Ramos (cell line): ENCODE results near the gene PIGT.

Experiments used
- in situ Hi-C: fragments of 300-500 bp; cut with MboI; formaldehyde crosslinking; loops from one replicate; pipeline ENCODE4 v1.14.3; 2022; ENCODE audit warnings: low sequenced_read_pairs; ENCODE audit not compliant: unreplicated experiment

The PIGT gene

DNA sequence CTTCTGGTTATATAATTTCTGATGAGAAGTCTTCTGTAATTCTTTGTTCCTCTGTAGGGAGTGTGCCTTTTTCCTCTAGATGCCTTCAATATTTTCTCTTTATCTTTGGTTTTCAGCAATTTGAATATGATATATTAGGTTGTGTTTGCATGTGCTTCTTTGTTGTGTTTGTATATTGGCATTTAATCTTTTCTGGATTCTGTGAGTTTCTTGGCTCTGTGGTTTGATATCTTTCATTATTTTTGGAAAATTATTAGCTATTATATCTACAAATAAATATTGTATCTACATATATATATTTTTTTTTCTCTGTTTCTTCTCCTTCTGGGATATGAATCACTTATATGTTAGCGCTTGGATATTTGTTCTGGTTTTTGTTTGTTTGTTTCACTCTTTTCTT is 16.9 kb upstream of the PIGT start:
- in situ Hi-C loops: no loop called here

DNA sequence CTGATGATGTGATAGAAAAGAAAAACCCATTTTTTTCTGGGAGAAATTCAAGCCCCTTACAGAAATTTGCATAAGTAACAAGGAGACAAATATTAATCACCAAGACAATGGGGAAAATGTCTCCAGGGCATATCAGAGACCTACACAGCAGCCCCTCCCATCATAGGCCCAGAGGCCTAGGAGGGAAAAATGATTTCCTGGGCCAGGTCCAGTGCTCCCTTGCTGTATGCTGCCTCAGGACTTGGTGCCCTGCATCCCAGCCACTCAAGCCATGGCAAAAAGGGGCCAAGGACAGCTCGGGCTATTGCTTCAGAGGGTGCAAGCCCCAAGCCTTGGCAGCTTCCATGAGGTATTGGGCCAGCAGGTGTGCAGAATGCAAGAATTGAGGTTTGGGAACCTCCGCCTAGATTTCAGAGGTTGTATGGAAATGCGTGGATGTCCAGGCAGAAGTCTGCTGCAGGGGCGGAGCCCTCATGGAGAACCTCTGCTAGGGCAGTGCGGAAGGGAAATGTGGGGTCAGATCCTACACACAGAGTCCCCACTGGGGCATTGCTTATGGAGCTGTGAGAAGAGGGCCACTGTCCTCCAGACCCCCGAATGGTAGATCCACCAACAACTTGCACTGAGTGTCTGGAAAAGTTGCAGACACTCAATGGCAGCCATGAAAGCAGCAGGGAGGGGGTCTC is 15.5 kb upstream of the PIGT start:
- in situ Hi-C loops: no loop called here

DNA sequence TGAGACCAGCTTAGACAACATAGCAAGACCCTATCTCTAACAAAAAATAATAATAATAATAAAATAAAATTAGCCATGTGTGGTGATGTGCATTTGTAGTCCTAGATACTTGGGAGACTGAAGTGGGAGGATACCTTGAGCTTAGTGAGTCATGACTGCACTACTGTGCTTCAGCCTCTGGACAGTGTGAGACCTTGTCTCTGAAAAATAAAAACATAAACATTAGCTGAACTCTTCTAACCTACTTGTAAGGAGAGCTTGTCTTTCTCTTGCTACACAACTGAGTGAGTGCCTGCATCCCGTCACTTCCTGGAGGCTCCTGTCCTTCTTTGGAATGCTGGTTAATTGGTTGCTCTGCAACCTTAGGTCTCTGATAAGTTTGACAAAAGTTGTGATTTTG is 13.0 kb upstream of the PIGT start:
- in situ Hi-C loops: no loop called here

DNA sequence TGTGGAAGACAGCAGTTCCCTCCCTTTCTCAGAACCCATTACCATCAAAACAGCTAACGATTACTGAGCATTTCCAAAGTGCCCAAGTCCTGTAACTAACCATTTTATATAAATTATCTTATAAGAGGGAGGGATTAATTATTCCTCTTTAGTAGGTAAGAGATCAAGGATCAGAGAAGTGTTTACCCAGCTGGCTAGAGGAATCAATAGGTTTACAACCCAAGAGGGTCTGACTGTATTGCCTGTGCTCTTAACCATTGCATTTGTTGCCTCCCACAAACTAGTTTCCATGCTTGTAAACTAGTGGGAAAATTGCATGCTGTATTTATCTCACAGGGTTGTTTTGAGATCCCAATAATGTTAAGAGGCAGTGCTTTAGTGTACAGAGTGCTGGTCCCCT is 11.5 kb upstream of the PIGT start:
- in situ Hi-C loops: no loop called here

DNA sequence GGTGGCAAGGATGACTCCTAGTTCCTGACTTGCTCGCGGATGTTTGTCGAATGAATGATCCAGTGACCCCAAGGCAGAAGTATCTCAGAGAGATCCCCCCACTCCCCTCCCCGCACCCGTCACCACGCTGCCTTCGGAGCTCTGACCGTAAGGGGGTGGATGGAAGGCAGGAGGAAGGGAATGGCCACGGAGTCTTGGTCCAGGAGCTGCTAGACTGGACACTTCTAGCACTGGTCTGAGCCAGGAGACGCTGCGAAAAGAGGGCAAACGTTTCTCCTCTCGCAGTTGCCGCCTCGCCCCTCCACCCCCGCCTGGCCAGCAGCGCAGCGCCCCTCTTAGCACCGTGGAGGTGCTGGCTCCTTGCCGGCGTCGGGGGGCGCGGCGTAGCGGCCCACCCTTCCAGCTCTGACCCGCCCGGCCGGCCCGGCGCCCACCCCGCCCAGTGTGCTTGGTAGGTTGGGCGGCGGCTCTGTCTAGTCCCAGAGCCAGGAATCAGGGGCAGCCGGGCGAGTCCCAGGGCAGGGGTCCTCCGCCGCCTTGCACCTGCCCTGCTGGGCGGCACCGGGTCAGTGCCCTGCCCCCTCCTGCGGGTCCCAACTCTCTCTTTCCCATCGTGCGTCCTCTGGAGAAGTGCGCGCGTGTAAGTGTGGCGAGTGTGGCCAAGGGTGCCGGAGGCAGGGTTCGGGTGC is 10.2 kb upstream of the PIGT start:
- in situ Hi-C loops: no loop called here

DNA sequence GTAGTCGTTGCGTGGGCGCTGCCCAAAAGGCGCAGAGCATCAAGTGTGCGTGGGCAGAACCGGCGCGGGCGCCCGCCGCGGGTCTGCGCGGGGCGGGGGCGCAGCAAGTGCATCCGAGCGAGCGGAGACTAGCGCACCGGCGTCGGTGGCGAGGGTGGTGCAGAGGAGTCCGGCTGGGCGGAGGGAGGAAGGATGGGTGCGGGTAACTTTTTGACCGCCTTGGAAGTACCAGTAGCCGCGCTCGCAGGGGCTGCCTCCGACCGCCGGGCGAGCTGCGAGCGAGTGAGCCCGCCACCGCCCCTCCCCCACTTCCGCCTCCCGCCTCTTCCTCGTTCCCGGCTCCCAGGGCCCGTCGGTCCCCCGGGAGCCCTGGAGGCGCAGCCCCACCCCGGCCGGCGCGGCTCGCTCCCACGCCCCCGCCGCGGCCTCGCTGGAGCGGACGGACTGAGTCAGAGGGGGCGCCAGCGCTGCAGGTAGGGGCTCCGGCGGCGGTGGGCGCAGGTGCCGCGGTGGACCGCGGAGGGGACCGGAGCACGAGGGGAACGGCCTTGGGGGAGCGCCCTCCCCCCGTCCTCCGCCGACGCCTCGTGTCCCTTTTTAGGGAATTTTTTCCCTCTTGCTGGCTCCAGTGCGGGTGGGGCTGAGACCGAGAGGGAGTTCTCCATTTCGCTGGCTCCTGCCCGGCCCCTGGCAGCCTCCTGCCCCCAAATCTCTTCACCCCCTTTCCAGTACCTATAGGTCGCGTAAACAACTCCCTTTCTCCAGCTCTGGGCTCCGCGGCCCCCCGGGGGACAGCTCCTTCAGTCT is 9.5 kb upstream of the PIGT start:
- in situ Hi-C loops: no loop called here

DNA sequence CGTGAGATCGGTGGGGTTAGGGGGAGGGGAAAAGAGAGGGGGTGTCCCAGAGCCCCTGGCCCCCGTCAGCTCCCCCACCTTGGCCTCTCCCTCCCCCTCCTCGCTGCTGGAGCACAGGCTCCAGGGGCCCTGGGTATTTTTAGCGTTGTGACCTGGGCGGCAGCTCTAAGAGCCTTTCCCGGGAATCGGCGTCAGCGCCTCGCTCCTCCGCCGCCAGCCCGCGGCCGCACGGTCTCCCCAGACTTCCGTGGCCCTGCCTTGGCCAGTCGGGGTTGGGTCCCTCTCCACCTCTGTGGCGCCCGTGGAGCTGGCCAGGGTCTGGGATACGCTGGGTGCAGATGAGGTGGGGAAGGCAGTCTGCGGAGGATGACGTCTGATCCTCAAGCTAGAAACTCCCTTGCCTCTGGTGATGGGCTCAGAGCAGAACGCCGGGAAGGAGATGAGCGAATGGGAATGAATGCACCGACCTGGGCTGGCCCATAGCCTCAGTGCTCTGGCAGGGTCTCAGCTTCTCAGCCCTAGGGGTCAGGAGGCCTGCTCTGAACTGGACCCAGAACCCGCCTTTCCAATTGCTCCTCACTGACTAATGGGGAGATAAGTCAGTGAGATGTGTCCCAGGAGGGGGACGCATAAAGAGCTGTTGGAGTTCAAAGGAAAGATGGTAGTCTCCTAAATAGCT is 8.7 kb upstream of the PIGT start:
- in situ Hi-C loops: no loop called here

DNA sequence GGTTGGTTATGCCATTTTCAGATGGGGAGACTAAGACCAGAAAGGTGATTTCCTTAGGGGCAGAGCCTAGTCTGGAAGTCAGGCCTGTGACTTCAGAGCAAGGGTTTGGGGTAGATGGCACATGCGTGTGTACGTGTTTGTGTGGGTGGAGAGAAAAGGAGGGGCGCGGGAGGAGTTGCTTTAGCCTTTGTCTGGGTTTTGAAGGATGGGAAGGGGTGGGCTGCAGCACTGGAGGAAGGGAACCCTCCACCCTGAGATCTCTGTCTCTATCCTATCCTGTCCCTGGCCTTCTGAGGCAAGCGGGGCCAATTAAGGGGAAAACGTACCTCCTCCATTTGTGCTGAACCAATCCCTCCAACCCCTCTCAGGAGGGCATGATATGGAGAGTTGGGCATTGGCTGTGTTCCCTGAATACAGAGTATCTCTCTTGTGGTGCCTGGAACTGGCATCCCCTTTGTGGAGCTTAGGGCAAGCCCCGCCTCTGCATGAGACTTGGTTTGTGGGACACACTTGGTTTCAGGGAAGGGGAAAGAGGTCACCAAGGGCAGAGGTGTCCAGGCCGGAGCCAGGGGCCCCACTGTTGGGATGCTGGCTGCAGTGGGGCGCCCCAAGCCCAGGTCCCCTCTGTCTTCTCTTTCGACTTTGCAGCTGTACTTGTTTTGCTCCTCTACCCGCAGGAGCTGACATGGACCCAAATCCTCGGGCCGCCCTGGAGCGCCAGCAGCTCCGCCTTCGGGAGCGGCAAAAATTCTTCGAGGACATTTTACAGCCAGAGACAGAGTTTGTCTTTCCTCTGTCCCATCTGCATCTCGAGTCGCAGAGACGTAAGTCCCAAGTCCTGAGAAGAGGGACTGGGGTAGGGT is 7.9 kb upstream of the PIGT start, which contains the start of gene DBNDD2:
DBNDD2 (plus strand) TSS at position 507 of the 863 bp plus-strand sequence; CDS start at position 686, 179 bp downstream.
- in situ Hi-C loops: no loop called here

DNA sequence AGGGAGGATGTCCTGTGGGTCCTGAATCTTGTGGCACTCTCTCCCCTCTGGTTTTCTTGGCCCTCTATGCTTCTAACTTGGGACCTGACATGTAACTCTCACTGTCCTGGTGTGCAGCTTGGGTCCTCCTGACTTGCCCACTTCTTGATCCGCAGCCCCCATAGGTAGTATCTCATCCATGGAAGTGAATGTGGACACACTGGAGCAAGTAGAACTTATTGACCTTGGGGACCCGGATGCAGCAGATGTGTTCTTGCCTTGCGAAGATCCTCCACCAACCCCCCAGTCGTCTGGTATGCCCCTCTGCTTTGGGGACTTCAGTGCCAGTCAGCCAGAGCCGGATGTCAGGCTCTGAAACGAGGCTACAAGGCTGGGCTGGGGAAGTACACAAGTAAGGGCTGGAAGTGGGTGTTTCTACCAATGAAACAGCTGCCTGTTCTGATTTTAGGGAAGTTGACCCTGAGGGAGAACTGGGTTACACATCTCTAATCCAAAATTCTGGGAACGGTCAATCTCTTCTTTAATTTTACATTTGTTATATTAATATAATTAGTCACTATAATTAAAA is 7.2 kb upstream of the PIGT start:
- in situ Hi-C loops: no loop called here

DNA sequence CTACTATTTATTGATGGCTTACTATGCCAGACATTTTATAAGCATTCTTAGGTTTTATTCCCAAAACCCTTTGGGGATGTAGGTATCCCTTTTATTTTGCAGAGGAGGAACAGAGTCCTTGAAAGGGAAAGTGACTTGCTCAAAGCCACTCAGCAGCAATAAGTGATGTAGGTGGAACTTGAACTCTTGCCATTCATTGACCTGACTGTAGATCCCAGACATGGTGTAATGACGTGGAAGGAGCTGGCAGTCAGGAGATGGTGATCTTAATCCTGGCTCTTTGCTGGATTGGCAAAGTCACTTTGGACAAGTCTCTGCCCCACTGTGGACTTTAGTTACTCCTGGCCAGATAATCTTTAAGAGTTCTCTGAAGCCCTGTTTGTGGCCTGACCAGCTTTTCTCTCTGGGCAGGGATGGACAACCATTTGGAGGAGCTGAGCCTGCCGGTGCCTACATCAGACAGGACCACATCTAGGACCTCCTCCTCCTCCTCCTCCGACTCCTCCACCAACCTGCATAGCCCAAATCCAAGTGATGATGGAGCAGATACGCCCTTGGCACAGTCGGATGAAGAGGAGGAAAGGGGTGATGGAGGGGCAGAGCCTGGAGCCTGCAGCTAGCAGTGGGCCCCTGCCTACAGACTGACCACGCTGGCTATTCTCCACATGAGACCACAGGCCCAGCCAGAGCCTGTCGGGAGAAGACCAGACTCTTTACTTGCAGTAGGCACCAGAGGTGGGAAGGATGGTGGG is 6.2 kb upstream of the PIGT start:
- in situ Hi-C loops: no loop called here

DNA sequence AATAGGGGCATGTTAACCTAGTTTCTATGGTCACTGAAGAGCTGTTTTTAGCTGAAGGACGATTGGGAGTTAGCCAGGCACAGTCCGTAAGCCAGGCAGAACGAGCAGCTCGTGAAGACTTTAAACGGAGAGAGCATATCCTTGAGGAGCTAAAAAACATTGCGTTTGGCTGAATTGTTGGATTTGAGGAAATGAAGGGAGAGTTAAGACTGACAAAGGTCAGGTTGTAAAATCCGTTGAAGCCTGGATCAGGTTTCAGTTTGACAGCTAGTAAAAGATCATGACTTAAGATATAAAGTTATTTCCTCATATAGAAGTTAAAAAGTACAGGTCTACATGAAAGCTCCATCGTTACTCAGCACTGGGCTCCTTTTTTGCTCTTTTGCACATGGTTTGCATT is 5.1 kb upstream of the PIGT start:
- in situ Hi-C loops: no loop called here

DNA sequence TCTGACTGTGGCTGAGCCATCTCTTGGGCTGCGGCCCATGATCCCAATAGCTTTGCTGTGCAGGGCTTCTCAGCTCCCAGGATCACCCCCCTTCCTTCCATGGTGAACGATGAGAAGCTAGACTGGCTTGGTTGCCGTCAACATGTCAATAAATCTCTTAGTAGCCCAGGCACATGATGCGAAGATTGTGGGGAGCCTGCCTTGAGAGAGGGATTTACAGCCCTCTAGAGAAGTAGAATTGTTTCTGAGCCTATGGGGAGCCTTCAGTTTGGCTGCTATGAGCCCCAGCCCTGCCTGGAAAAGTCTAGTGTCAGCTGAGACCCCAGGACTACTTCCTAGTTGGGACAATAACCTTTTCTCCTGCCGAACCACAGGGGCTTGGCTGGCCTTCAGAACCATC is 3.3 kb upstream of the PIGT start:
- in situ Hi-C loops: no loop called here

DNA sequence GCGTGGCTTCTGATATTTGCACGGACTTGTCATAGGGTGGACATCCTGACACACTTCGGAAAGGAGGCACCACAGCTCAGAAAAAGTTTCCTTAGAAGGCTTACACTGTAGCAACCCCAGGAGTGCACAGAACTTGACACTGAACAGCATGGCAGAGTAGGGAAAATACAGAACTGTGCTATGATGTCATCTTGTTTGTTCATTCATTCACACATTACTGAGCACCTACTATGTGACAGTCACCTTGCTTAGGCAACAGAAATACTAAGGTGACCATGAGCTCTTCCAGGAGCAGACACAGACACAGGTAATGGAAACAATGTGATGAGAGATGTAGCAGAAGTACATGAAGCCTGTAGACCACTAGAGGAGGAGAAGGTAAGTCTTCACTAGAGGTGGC is 2.5 kb upstream of the PIGT start:
- in situ Hi-C loops: no loop called here

DNA sequence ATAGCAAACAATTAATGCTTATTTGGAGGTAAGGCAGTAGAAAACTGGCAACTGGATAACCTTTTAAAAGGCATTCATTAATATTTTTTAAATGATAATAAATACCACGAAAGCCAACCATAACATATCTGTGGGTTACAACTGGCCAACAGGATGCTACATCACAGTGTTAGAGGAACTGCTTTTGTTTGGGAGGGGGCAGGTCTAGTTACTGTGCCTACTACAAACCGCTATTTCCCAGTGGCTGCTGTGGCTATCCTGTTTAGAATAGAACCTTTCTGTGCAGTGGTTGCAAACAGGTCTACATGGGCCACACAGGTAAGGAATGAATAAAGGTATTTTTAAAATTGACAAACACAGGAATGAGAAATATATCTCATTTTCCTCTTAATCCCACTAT is 976 bp downstream of the PIGT start:
- in situ Hi-C loops: no loop called here

DNA sequence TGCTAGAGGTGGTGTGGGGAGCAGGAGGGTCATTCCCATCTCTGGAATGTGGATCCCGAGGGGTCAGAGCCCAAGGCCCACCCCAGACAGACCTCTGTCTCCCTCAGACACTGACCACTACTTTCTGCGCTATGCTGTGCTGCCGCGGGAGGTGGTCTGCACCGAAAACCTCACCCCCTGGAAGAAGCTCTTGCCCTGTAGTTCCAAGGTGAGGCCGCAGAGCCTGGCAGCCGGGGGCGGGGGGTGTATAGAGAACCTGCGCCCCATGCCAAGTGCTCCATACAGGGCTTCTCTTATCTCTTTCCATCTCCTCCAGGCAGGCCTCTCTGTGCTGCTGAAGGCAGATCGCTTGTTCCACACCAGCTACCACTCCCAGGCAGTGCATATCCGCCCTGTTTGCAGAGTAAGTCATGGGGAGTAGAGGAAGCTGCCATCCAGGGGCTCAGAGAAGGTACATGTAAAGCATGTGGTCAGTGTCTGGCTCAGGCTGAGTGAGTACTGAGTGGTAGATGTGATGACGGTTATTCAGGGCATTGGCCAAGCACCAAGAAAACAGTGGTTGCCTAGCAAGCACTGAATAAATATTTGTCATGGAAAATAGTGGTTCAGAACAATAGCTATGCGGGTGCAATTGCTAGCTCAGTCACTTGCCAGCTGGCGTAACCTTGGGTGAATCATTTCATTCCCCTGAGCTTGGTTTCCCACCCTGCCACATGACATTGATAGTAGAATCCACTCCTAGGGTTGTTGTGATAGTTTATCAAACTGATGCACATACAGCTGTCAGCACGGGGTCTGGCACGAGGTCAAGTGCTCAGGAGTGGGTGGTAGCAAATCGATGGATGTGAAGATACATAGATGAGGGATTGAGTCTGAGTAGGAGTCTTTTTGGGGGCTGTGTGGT is 3.5 kb downstream of the PIGT start:
- in situ Hi-C loops: no loop called here

DNA sequence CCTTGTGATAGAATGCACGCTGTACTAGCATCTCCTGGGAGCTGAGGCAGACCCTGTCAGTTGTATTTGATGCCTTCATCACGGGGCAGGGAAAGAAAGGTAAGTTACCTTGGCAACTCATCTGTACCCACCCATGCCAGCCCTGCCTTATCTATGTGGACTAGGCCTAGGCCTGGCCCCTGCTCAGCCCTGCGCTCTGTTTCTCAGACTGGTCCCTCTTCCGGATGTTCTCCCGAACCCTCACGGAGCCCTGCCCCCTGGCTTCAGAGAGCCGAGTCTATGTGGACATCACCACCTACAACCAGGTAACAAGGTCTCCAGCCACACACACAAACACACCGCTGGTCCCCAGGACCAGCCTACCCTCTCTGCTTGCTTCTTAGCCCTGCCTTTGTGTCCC is 4.2 kb downstream of the PIGT start:
- in situ Hi-C loops: no loop called here

DNA sequence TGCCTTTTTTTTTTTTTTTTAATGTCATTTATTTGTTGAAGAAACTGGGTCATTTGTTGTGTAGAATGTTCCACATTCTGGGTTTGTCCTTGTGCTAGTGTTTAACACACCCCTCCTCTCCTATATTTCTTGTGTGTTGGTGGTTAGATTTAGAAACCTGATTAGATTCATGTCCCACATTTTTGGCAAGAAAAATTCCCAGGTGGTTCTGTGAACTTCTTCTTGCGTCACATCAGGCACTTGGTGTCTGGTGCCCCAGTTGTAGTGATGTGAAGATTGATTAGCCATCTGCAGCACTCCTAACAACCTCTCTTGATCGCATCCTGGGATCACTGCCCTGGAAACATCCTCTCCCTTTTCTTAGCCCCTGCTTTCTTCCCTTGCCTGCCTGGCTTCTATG is 7.8 kb downstream of the PIGT start:
- in situ Hi-C loops: no loop called here

DNA sequence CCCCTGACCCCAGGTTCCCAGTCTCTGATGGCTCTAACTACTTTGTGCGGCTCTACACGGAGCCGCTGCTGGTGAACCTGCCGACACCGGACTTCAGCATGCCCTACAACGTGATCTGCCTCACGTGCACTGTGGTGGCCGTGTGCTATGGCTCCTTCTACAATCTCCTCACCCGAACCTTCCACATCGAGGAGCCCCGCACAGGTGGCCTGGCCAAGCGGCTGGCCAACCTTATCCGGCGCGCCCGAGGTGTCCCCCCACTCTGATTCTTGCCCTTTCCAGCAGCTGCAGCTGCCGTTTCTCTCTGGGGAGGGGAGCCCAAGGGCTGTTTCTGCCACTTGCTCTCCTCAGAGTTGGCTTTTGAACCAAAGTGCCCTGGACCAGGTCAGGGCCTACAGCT is 9.6 kb downstream of the PIGT start:
- in situ Hi-C loops: no loop called here
